Esophagus squamous epithelium (tissue), 4 donors: ENCODE data around the gene PFKM.

ENCODE experiments used
- POLR2A ChIP-seq, 4 donors: fragments of 450-650 bp; IDR thresholded peaks; one replicate each; pipeline ENCODE4 v1.6.1; 2017; ENCODE audit warnings: antibody characterized with exemption in 4 of 4, mild to moderate bottlenecking in 4 of 4, moderate library complexity in 3 of 4
- TF ChIP-seq, protein P1 (sequence below), 6 experiments: fragments of 450-650 bp in 4 of 6; fragments of 200-600 bp in 2 of 6; sonication (generic) in 2 of 6; IDR thresholded peaks; one replicate each; pipeline ENCODE4 v1.5.1; 2016 to 2019; ENCODE audit warnings: antibody characterized with exemption in 6 of 6, mild to moderate bottlenecking in 4 of 6, moderate library complexity in 4 of 6

GRCh38 chr12:48109424-48109823 lies 9.7 kb upstream of the PFKM start:
- TF ChIP-seq, protein P1, sequence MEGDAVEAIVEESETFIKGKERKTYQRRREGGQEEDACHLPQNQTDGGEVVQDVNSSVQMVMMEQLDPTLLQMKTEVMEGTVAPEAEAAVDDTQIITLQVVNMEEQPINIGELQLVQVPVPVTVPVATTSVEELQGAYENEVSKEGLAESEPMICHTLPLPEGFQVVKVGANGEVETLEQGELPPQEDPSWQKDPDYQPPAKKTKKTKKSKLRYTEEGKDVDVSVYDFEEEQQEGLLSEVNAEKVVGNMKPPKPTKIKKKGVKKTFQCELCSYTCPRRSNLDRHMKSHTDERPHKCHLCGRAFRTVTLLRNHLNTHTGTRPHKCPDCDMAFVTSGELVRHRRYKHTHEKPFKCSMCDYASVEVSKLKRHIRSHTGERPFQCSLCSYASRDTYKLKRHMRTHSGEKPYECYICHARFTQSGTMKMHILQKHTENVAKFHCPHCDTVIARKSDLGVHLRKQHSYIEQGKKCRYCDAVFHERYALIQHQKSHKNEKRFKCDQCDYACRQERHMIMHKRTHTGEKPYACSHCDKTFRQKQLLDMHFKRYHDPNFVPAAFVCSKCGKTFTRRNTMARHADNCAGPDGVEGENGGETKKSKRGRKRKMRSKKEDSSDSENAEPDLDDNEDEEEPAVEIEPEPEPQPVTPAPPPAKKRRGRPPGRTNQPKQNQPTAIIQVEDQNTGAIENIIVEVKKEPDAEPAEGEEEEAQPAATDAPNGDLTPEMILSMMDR (IDR thresholded peaks at IDR 0.05), result no peak
- TF ChIP-seq POLR2A (IDR thresholded peaks at IDR 0.05), result no peak
